HepG2 (cell line): ENCODE data around the gene ACACB. TPM values are rescaled to one million over a fixed set of nuclear protein-coding genes. Genes with fewer than 3 reads are reported as not detected.

Experiments used
- ATAC-seq: fragments of 200-7000 bp; cut with Tn5 transposase; 3 replicates; pipeline ENCODE4 v1.9.1; 2020; ENCODE audit warnings: mild to moderate bottlenecking, moderate library complexity
- BruUV-seq: library from RNA; stranded (reverse); fragments of 400-500 nt; replicated peaks from 2 replicates; lab custom pipeline; 2021; lab: Mats Ljungman, UMichigan
- CTCF ChIA-PET: fragments of 300-600 bp; formaldehyde crosslinking; extraction: SDS; loops from one replicate; lab custom pipeline; 2021; ENCODE audit warnings: low total read pairs, inconsistent platforms, low intra/inter-chr PET ratio; lab: Yijun Ruan, JAX
- POLR2A ChIA-PET: fragments of 350-600 bp; sonication (Branson Sonifier 250); formaldehyde crosslinking; loops from one replicate; lab custom pipeline; 2020; ENCODE audit warnings: antibody characterized with exemption, inconsistent platforms; lab: Yijun Ruan, JAX
- DNase-seq: peaks from one replicate; pipeline ENCODE4 v3.0.0-alpha.2; 2015; ENCODE audit warnings: low spot score
- FAIRE-seq: peaks from 3 replicates; lab custom pipeline; 2011; peaks lifted over from hg19 to GRCh38; lab: Jason Lieb, UNC
- H2AFZ ChIP-seq: one replicate; pipeline ENCODE4 v1.6.1; 2011; ENCODE audit warnings: low read length, inconsistent platforms
- H3K27ac ChIP-seq: fragments of 300-600 bp; 3 replicates; pipeline ENCODE4 v1.8.0; 2011; ENCODE audit warnings: mixed run types, mild to moderate bottlenecking, mixed read lengths, low read length, inconsistent platforms; ENCODE audit not compliant: insufficient read depth; ENCODE audit errors: extremely low read length
- H3K27me3 ChIP-seq, 2 experiments: fragments of 200-600 bp in 1 of 2; 2 replicates in 1 of 2; 3 replicates in 1 of 2; pipeline versions ENCODE4 v1.6.0 to v1.8.0; 2011; ENCODE audit warnings: low read length in 2 of 2, mild to moderate bottlenecking in 2 of 2, moderate library complexity in 2 of 2, inconsistent platforms in 1 of 2; ENCODE audit not compliant: insufficient read depth in 2 of 2, control insufficient read depth in 1 of 2
- H3K36me3 ChIP-seq, 2 experiments: fragments of 200-600 bp in 1 of 2; replicated peaks in 1 of 2; 2 replicates in 1 of 2; 3 replicates in 1 of 2; pipeline versions ENCODE4 v1.5.1 to v1.8.0; 2011; ENCODE audit warnings: low read length in 2 of 2, inconsistent platforms in 1 of 2; ENCODE audit not compliant: insufficient read depth in 2 of 2, control insufficient read depth in 1 of 2
- H3K4me1 ChIP-seq: 2 replicates; pipeline ENCODE4 v1.5.1; 2012; ENCODE audit warnings: low read length, inconsistent platforms; ENCODE audit not compliant: insufficient read depth
- H3K4me2 ChIP-seq: 2 replicates; pipeline ENCODE4 v1.6.0; 2011; ENCODE audit warnings: low read depth, low read length, inconsistent platforms
- H3K4me3 ChIP-seq, 3 experiments: fragments of 200-600 bp in 1 of 3; sonication (generic), shearing (Covaris generic) in 1 of 3; replicated peaks in 1 of 3; 2 replicates each; pipeline ENCODE4 v1.5.1; 2011 to 2016; ENCODE audit warnings: low read length in 3 of 3, inconsistent platforms in 2 of 3, low read depth in 2 of 3, mild to moderate bottlenecking in 2 of 3, control low read depth in 1 of 3, mixed read lengths in 1 of 3; ENCODE audit not compliant: insufficient read depth in 1 of 3
- H3K79me2 ChIP-seq: one replicate; pipeline ENCODE4 v1.6.1; 2011; ENCODE audit warnings: low read length, inconsistent platforms; ENCODE audit not compliant: insufficient read depth
- H3K9ac ChIP-seq: 2 replicates; pipeline ENCODE4 v1.6.0; 2011; ENCODE audit warnings: mild to moderate bottlenecking, low read depth, low read length, inconsistent platforms; ENCODE audit not compliant: insufficient read depth
- H3K9me3 ChIP-seq: 2 replicates; pipeline ENCODE4 v1.5.1; 2012; ENCODE audit warnings: mild to moderate bottlenecking, low read length
- H4K20me1 ChIP-seq: 2 replicates; pipeline ENCODE4 v1.6.0; 2011; ENCODE audit warnings: inconsistent platforms, mild to moderate bottlenecking, low read length, moderate library complexity; ENCODE audit not compliant: insufficient read depth
- BRCA1 ChIP-seq: sonication (generic); formaldehyde crosslinking; IDR thresholded peaks from 2 replicates; pipeline ENCODE4 v1.4.0; 2020; ENCODE audit warnings: missing genetic modification reagents
- CEBPB ChIP-seq: IDR thresholded peaks from 2 replicates; pipeline ENCODE4 v1.6.1; 2011; ENCODE audit warnings: low read depth, low read length, improper control_type of control experiment, borderline replicate concordance
- DNMT3B ChIP-seq: conservative IDR thresholded peaks from 2 replicates; pipeline ENCODE4 v1.6.1; 2016; ENCODE audit warnings: missing biosample characterization, control low read depth
- NFKB2 ChIP-seq: sonication (generic); formaldehyde crosslinking; IDR thresholded peaks from 2 replicates; pipeline ENCODE4 v1.4.0; 2020; ENCODE audit warnings: missing genetic modification reagents, borderline replicate concordance
- NFKBIZ ChIP-seq: IDR thresholded peaks from 2 replicates; pipeline ENCODE4 v1.6.1; 2018; ENCODE audit warnings: missing genetic modification reagents, missing compliant biosample characterization
- NONO ChIP-seq, 2 experiments: fragments of 450-650 bp in 1 of 2; sonication (generic) in 1 of 2; formaldehyde crosslinking in 1 of 2; IDR thresholded peaks in 1 of 2; conservative IDR thresholded peaks in 1 of 2; 2 replicates each; pipeline versions ENCODE4 v1.6.1 to v1.8.0; 2017 to 2022; ENCODE audit warnings: mild to moderate bottlenecking in 1 of 2, missing genetic modification reagents in 1 of 2, moderate library complexity in 1 of 2
- SP4 ChIP-seq: sonication (generic); formaldehyde crosslinking; IDR thresholded peaks from 2 replicates; pipeline ENCODE4 v1.8.1; 2023; ENCODE audit warnings: mild to moderate bottlenecking, missing genetic modification reagents
- SYNCRIP ChIP-seq: fragments of 200-400 bp; formaldehyde crosslinking; IDR thresholded peaks from 2 replicates; pipeline ENCODE4 v1.6.1; 2018; ENCODE audit warnings: mild to moderate bottlenecking, low read depth, low read length; ENCODE audit not compliant: insufficient read depth
- TP53 ChIP-seq: sonication (generic); formaldehyde crosslinking; conservative IDR thresholded peaks from 2 replicates; pipeline ENCODE4 v1.4.0; 2020; ENCODE audit warnings: missing genetic modification reagents
- ZFAT ChIP-seq: sonication (generic); formaldehyde crosslinking; conservative IDR thresholded peaks from 2 replicates; pipeline ENCODE4 v1.8.1; 2023; ENCODE audit warnings: missing genetic modification reagents, inconsistent platforms
- ZNF232 ChIP-seq: sonication (generic); formaldehyde crosslinking; IDR thresholded peaks from 2 replicates; pipeline ENCODE4 v1.4.0; 2020; ENCODE audit warnings: missing genetic modification reagents, borderline replicate concordance
- ZNF546 ChIP-seq: sonication (generic); formaldehyde crosslinking; conservative IDR thresholded peaks from 2 replicates; pipeline ENCODE4 v1.8.1; 2023; ENCODE audit warnings: mild to moderate bottlenecking, missing genetic modification reagents
- ZNF616 ChIP-seq: sonication (generic); formaldehyde crosslinking; IDR thresholded peaks from 2 replicates; pipeline ENCODE4 v1.5.0; 2020; ENCODE audit warnings: low read depth, mild to moderate bottlenecking, missing genetic modification reagents
- ZNF674 ChIP-seq: sonication (generic); formaldehyde crosslinking; IDR thresholded peaks from 2 replicates; pipeline ENCODE4 v1.5.0; 2020; ENCODE audit warnings: low read depth, mild to moderate bottlenecking, missing genetic modification reagents
- WGBS: methylation state at CpG from one replicate; pipeline ENCODE4 v1.1.6; 2017; ENCODE audit warnings: low lambda C conversion rate; 5-methylcytosine and 5-hydroxymethylcytosine counted together
- in situ Hi-C: cut with HindIII; loops from 2 replicates; pipeline ENCODE4 v1.10.0; 2017; ENCODE audit warnings: low pct_unique_long_range_greater_than_20kb; ENCODE audit not compliant: extremely low pct_ligation_motif_present
- intact Hi-C: fragments of 100-400 bp; cut with micrococcal nuclease; formaldehyde crosslinking; loops from one replicate; pipeline ENCODE4 v1.10.0; 2022; ENCODE audit not compliant: unreplicated experiment
- polyA plus RNA-seq, 8 experiments: library from polyadenylated mRNA; depleted of rRNA in 3 of 8; stranded (reverse) in 7 of 8; unstranded in 1 of 8; fragments of >200 nt; fragmentation: Illumina TruSeq in 4 of 8; extraction: Trizol in 4 of 8; gene quantifications; 2 replicates each; pipeline versions ENCODE4 v1.2.1 to v1.2.3, GENCODE V29; 2011 to 2016; ENCODE audit warnings: low read depth in 4 of 8, missing spikeins in 1 of 8, mixed read lengths in 1 of 8; ENCODE audit not compliant: insufficient read depth in 1 of 8
- total RNA-seq, 5 experiments: library from RNA; depleted of rRNA; stranded (reverse); fragments of >200 nt; fragmentation: Illumina TruSeq; extraction: Trizol; gene quantifications; 2 replicates each; pipeline ENCODE4 v1.2.3, GENCODE V29; 2016; ENCODE audit warnings: low read depth in 1 of 5
- TF ChIP-seq, protein P1 (sequence below): sonication (generic); formaldehyde crosslinking; IDR thresholded peaks from 2 replicates; pipeline ENCODE4 v1.4.0; 2020; ENCODE audit warnings: missing genetic modification reagents
- TF ChIP-seq, protein P2 (sequence below): sonication (generic); formaldehyde crosslinking; conservative IDR thresholded peaks from 2 replicates; pipeline ENCODE4 v1.4.0; 2020; ENCODE audit warnings: missing genetic modification reagents
- TF ChIP-seq, protein P3 (sequence below): sonication (generic); formaldehyde crosslinking; IDR thresholded peaks from 2 replicates; pipeline ENCODE4 v1.4.0; 2020; ENCODE audit warnings: mild to moderate bottlenecking, low read depth, missing genetic modification reagents

The ACACB gene
- total and polyA plus RNA-seq, 2 of the 13 experiments (the other 11 are each of a cell fraction or from before 2014, with no cell fraction given): 6.2 to 8.6 TPM

DNA sequence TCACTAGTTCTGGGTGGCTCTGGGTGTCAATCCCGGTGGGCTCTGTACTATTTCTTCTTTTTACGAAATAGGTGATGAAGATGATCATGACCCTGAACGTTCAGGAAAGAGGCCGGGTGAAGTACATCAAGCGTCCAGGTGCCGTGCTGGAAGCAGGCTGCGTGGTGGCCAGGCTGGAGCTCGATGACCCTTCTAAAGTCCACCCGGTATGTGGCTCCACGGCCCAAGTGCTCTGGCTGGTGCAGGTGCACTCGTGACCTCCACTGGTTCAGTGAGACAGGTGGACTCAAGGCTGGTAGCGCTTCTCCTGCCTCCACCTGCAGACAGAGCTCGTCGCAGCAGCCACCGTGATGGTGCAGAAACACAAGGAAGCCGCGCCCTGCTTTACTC is 85.1 kb downstream of the ACACB start:
- H3K9me3 ChIP-seq: no peaks in the 10 kb centered on the region
- 0 out of 2 replicates have a peak, but pooled peaks cover 2% of the 10 kb centered on the region for H4K20me1 ChIP-seq
- H3K9ac ChIP-seq: no peak overlapping the region
- peaks cover 30% of the 10 kb centered on the region for H3K4me1 ChIP-seq
- no peaks in the 10 kb centered on the region for H3K79me2 ChIP-seq
- ChIA-PET POLR2A (no interaction called here), CTCF (no interaction called here)
- no peak overlapping the region for H3K4me3 ChIP-seq
- in situ Hi-C loops: no loop called here
- ATAC-seq (no peak), DNase-seq (no peak), FAIRE-seq (no peak)
- H3K36me3 ChIP-seq: peaks cover 4 to 25% of the 10 kb centered on the region in 2 experiments; a peak in 4 of 5 replicates
- no TSS peak for BruUV-seq
- no peak overlapping the region for H2AFZ ChIP-seq
- TF ChIP-seq ZFAT (CRISPR knock-in tag) (no peak), NONO (IDR thresholded peaks at IDR 0.05) (no peak), NONO (CRISPR knock-in tag; conservative IDR thresholded peaks at IDR 0.05) (no peak), CEBPB (no peak), ZNF232 (no peak), ZNF674 (CRISPR knock-in tag) (no peak), SP4 (CRISPR knock-in tag) (no peak), ZNF616 (CRISPR knock-in tag) (no peak), NFKBIZ (CRISPR knock-in tag) (no peak), BRCA1 (CRISPR knock-in tag) (no peak), TP53 (no peak), SYNCRIP (no peak), ZNF546 (CRISPR knock-in tag) (no peak), NFKB2 (CRISPR knock-in tag) (no peak), DNMT3B (CRISPR knock-in tag) (no peak)
- TF ChIP-seq, protein P1, sequence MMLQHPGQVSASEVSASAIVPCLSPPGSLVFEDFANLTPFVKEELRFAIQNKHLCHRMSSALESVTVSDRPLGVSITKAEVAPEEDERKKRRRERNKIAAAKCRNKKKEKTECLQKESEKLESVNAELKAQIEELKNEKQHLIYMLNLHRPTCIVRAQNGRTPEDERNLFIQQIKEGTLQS (CRISPR knock-in tag): no peak
- TF ChIP-seq, protein P2, sequence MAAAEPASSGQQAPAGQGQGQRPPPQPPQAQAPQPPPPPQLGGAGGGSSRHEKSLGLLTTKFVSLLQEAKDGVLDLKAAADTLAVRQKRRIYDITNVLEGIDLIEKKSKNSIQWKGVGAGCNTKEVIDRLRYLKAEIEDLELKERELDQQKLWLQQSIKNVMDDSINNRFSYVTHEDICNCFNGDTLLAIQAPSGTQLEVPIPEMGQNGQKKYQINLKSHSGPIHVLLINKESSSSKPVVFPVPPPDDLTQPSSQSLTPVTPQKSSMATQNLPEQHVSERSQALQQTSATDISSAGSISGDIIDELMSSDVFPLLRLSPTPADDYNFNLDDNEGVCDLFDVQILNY (CRISPR knock-in tag): no peak
- TF ChIP-seq, protein P3, sequence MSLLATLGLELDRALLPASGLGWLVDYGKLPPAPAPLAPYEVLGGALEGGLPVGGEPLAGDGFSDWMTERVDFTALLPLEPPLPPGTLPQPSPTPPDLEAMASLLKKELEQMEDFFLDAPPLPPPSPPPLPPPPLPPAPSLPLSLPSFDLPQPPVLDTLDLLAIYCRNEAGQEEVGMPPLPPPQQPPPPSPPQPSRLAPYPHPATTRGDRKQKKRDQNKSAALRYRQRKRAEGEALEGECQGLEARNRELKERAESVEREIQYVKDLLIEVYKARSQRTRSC: no peak
- H3K27ac ChIP-seq: no peak overlapping the region
- 90% methylated on average over 15 of the region's 17 CpGs for WGBS
- no peaks in the 10 kb centered on the region for H3K27me3 ChIP-seq
- intact Hi-C loops: no loop called here
- no peak overlapping the region for H3K4me2 ChIP-seq
